HG03280 (cell line): ENCODE results near the gene TPRN.

Experiments
- ATAC-seq: cut with Tn5 transposase; IDR thresholded peaks from one replicate; pipeline ENCODE4 v1.9.1; 2021; ENCODE audit warnings: mild to moderate bottlenecking, moderate library complexity; ENCODE audit not compliant: unreplicated experiment

TPRN gene

DNA sequence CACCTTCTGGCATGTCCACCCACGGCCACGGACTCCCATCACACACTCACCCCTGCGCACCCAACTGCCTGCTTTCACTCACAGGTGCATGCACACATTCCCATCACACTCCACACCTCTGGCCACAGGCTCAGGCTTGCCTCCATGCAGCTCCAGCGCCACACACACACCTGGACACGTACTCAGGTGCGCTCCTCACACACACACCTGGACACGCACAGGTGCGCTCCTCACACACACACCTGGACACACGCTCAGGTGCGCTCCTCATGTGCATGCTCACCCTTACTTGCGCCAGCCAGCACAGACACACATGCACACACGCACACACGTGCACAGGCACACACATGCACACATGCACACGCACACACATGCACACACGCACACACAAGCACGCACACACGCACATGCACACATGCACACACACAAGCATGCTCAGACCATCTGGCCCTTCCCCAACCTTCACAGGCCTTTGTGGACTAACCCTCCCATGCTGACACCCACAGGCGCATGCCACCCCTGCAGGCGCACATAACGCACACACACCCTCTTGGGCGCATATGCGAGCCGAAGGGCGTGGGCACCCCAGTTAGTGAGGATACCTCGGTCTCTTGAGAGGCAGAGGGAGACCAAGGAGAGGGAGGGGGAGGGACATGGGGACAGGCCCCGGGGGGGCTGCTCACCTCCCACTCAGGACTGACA is 53.3 kb downstream of the TPRN start:
- ATAC-seq = no peak

GRCh38 chr9:137146527-137146918 is 54.0 kb downstream of the TPRN start:
- ATAC-seq = no peak

- no peak for ATAC-seq
Observed at GRCh38 chr9:137145731-137146526, 54.6 kb downstream of the TPRN start.

DNA sequence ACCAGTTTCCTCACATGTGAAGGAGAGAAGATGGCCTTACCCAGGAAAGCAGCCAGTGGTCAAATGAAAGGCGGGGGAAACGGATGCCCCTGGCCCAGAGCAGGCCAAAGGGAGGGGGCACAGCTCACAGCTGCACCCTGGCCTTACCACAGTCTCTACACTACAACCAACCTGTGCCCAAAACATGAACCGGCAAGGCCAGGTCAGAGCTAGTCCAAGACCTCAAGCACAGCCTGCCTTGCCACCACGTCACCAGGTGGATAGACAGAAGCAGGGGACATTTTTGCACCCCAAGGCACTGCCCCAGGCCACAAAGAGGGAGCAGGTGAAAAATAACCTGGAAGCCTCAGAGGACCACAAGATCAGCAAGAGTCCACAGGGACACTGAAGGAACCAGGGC is 57.1 kb downstream of the TPRN start:
- ATAC-seq = no peak

DNA sequence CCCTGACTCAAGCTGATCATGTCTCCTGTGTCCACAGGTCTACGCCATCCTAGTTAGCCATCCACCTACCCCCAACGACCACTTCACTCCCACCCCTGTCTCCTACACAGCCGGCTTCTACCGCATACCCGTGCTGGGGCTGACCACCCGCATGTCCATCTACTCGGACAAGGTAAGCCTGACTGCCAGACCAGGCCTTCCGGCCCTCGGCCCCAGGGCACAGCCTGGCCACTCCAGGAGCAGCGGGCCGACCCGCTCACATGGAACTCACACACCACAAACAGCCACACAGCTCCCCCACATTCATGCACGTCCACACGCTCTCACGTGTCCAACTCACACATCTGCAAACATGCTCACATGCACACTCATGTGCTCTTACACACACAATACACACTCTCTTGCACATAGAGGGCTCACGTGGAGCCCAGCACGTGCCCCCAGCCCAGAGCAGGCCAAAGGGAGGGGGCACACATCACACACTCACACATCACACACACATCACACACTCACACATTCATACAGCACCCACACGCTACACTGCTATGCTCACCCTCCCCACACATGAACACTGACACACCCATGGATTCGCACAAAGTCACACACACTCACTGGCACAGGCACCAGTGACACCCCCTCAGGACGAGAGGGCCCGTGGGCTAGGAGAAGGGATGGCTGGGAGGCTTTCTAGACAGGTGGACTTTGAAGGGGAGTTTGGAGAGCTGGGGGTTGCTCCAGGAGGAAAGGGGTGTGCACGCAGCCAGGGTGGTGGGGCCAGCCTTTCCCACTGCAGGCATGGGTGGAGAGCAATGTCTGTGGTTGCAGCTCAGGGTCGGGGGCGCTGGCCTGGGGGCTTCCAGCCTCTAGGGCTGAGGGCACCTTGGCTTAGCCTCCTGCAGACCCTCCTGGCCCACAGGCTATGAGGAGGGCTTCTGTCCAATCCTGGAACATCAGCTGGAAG is 58.3 kb downstream of the TPRN start:
- no peak for ATAC-seq
